ENCODE data around the gene SRL. TPM values are rescaled to one million over a fixed set of nuclear protein-coding genes. Genes with fewer than 3 reads are reported as not detected.

SRL gene
- total RNA-seq, 4 donors from 2014 or later = 184 to 519 (median 364) TPM

GRCh38 chr16:4206680-4207079, 35.2 kb downstream of the SRL start:
- TF ChIP-seq CTCF (IDR thresholded peaks at IDR 0.05 in 4 of 5, conservative IDR thresholded peaks at IDR 0.05 in 1 of 5) (no peak), POLR2A (IDR thresholded peaks at IDR 0.05) (no peak)
- ATAC-seq = no peak
- in situ Hi-C loops (cut with MboI; ENCODE audit: low sequenced_read_pairs in 4 of 4) = loop anchor here in 2 of 4 donors (10.0 kb wide), 1 partner anchor 48 kb away; no protein-coding TSS in a partner anchor

DNA sequence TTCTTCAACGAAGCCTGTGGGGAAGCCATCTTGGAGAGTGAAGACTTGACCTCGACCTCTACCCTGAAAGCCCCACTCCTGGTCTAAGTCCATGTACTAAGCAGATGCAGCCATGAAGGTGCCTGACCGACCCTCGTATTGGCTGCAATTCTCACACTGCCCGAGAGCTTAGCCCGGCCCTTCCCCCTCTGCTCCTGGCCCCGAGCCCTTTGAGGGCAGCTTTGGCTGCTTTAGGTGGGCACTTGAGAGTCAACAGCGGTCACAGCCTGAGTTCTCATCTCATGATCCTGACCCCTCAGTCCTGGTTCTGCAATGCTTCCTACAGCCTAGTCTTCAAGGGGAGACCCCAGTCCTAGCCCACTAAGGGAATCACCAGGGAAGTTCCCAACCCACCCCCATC, 35.9 kb downstream of the SRL start:
- DNase-seq = no peak
- Histone ChIP-seq H3K27ac (peak overlapping the region; percentile 91 to 100 (median 98)), H3K4me3 (peak overlapping the region in 2 of 4 donors; percentile 2 to 30), H3K36me3 (peaks cover 0 to 39% of the 10 kb centered on the region in 2 donors), H3K4me1 (peaks cover 61 to 71% of the 10 kb centered on the region in 2 donors), H3K27me3 (no peaks in the 10 kb centered on the region), H3K9me3 (no peaks in the 10 kb centered on the region)
- intact Hi-C loops (cut with DNase I; ENCODE audit: low total_unique reads) = loop anchor here (5.0 to 10.0 kb wide), 3 partner anchors 36 to 129 kb away; partner anchors contain the start of gene SRL
- in situ Hi-C loops (cut with MboI; ENCODE audit: low sequenced_read_pairs in 4 of 4) = loop anchor here in 2 of 4 donors (10.0 kb wide), 1 partner anchor 49 kb away; no protein-coding TSS in a partner anchor
- ATAC-seq = no peak
- no peak for TF ChIP-seq POLR2A (IDR thresholded peaks at IDR 0.05)
- TF ChIP-seq CTCF (IDR thresholded peaks at IDR 0.05 in 4 of 5, conservative IDR thresholded peaks at IDR 0.05 in 1 of 5) = no peak

More at GRCh38 chr16:4206680-4207079, 35.2 kb downstream of the SRL start:
- intact Hi-C loops (cut with DNase I; ENCODE audit: low total_unique reads) = loop anchor here (5.0 to 10.0 kb wide), 3 partner anchors 36 to 128 kb away; partner anchors contain the start of gene SRL
- Histone ChIP-seq H3K36me3 (peaks cover 0 to 35% of the 10 kb centered on the region in 2 donors), H3K27ac (peak overlapping the region; percentile 91 to 100 (median 98)), H3K4me1 (peaks cover 68 to 76% of the 10 kb centered on the region in 2 donors), H3K9me3 (no peaks in the 10 kb centered on the region), H3K27me3 (no peaks in the 10 kb centered on the region), H3K4me3 (peak overlapping the region in 2 of 4 donors; percentile 17 to 30)
- DNase-seq = no peak

GRCh38 chr16:4204521-4204920, 37.4 kb downstream of the SRL start:
- no peaks in the 10 kb centered on the region for H3K27me3 ChIP-seq
- H3K9me3 ChIP-seq = no peaks in the 10 kb centered on the region
- intact Hi-C loops (cut with DNase I; ENCODE audit: low total_unique reads) (loop anchor here (10.0 kb wide), 1 partner anchor 130 kb away; no protein-coding TSS in a partner anchor), in situ Hi-C loops (cut with MboI; ENCODE audit: low sequenced_read_pairs in 4 of 4) (loop anchor here in 3 of 4 donors (5.0 to 10.0 kb wide), 2 partner anchors 48 to 50 kb away; no protein-coding TSS in a partner anchor)
- peaks cover 46 to 57% of the 10 kb centered on the region in 2 donors for H3K4me1 ChIP-seq
- ATAC-seq (no peak), DNase-seq (no peak)
- peaks cover 0 to 43% of the 10 kb centered on the region in 2 donors for H3K36me3 ChIP-seq
- TF ChIP-seq POLR2A (IDR thresholded peaks at IDR 0.05) (no peak), CTCF (IDR thresholded peaks at IDR 0.05 in 4 of 5, conservative IDR thresholded peaks at IDR 0.05 in 1 of 5) (no peak)
- H3K4me3 ChIP-seq = no peak overlapping the region
- H3K27ac ChIP-seq = peak overlapping the region; percentile 91 to 100 (median 98)

GRCh38 chr16:4203748-4204147, 38.1 kb downstream of the SRL start:
- in situ Hi-C loops (cut with MboI; ENCODE audit: low sequenced_read_pairs in 4 of 4) = loop anchor here in 3 of 4 donors (5.0 to 10.0 kb wide), 2 partner anchors 49 to 51 kb away; no protein-coding TSS in a partner anchor
- DNase-seq = no peak

More at GRCh38 chr16:4203748-4204147, 38.1 kb downstream of the SRL start:
- peaks cover 39 to 49% of the 10 kb centered on the region in 2 donors for H3K4me1 ChIP-seq
- H3K27ac ChIP-seq = peak overlapping the region; percentile 91 to 100 (median 98)
- no peaks in the 10 kb centered on the region for H3K27me3 ChIP-seq
- ATAC-seq = no peak
- no peaks in the 10 kb centered on the region for H3K9me3 ChIP-seq
- no peak for TF ChIP-seq POLR2A (IDR thresholded peaks at IDR 0.05)
- TF ChIP-seq CTCF (IDR thresholded peaks at IDR 0.05 in 4 of 5, conservative IDR thresholded peaks at IDR 0.05 in 1 of 5) = no peak
- H3K36me3 ChIP-seq = peaks cover 0 to 48% of the 10 kb centered on the region in 2 donors
- H3K4me3 ChIP-seq = no peak overlapping the region
- intact Hi-C loops (cut with DNase I; ENCODE audit: low total_unique reads) = loop anchor here (10.0 kb wide), 1 partner anchor 131 kb away; no protein-coding TSS in a partner anchor
